Measurements from ENCODE around the gene PARP16.
A peak's percentile ranks its signal among the peaks of the same experiment; 100 is the strongest.
"Not testable (repeated sequence)": the region's sequence is repeated elsewhere in the genome, so short reads cannot be mapped to it uniquely, and the experiment has no call there.

The PARP16 gene

DNA sequence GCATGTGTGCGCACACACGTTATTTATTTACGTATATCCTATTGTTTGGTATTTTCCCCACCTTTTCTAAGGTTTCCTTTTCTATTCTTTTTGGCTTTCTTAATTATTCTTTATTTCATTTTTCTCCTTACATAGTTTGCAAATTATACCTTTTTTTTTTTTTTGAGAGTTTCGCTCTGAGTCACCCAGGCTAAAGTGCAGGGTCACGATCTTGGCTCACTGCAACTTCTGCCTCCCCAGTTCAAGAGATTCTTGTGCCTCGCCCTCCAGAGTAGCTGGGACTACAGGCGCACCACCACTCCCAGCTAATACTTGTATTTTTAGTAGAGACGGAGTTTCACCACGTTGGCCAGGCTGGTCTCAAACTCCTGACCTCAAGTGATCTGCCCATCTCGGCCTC, 55.4 kb downstream of the PARP16 start:
- DNase-seq, result no peak

DNA sequence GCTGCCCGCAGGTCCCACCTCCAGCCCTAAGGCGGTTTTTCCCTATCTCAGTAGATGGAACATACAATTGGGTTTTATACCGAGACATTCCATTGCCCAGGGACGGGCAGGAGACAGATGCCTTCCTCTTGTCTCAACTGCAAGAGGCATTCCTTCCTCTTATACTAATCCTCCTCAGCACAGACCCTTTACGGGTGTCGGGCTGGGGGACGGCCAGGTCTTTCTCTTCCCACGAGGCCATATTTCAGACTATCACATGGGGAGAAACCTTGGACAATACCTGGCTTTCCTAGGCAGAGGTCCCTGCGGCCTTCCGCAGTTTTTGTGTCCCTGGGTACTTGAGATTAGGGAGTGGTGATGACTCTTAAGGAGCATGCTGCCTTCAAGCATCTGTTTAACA, 59.8 kb downstream of the PARP16 start:
- DNase-seq, result not testable (repeated sequence)

DNA sequence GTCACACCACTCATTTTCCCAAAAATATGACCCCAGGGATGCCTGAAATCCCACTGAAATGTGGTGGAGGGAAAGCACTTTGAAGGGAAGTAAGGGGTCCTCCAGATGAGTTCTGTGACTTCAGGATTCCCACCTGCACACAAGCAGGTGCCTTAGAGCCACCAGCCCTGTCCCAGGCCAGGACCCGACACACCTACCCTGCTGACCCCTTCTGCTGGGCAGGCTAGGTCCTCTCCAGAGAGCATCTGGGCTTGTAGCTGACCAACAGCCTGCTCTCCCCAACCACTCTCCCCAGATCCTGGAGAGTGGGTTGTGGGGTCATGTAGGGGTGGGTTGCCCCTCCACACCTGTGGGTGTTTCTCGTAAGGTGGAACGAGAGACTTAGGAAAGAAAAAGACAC, 60.5 kb downstream of the PARP16 start:
- no peak for DNase-seq

DNA sequence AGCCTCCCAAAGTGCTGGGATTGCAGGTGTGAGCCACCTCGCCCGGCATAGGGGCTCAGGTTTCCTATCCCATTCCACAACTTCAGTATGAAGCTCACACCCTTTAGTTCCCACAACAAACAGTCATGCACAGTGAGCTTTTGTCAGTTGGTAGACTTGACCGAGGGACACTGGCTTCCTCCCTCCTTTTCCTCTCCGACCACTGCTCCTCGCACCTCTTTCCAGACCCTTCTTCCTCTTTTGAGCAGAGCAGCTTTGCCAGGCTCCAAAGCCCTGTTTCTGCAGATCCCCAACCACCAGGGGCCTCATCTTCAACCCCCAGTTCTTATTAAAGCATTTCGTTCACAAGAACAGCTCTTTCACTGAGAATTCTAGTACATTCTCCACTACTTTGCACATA, 62.7 kb downstream of the PARP16 start:
- DNase-seq, result no peak

DNA sequence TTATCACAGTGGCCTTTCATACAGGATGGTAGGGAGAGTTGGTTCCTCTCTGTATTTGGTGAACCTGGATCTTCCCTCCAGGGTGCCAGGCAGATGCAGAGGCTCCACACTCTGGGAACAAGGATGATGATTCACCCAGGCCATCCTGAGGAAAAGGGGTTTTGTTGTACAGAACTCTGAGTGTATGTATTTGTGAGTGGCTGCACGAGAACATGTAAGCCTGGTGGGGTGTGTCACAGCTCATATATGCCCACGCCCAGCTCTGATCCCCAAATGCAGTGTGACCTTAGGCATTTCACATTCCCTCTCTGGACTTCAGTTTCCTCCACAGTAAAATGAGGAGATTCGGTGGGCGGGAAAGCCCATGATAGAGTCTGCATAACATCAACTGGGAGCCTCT, 63.8 kb downstream of the PARP16 start:
- no peak for DNase-seq

DNA sequence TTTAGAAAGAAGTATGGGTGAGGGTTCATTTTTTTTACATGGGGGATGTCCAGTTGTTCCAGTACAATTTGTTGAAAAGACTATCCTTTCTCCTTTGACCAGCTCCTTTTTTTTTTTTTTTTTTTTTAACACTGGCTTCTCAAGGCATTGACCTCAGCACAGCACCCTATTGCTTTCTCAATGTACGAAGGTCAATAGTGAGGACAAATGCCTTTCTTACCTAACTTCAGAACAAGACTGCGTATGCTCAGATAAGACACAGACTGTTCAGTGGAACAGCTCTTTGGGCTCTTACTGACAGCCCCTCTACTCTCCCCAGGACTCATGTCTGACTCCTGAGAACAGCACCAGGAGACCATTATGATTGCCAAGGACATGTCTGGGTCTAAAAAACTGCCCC, 65.0 kb downstream of the PARP16 start:
- no peak for DNase-seq

DNA sequence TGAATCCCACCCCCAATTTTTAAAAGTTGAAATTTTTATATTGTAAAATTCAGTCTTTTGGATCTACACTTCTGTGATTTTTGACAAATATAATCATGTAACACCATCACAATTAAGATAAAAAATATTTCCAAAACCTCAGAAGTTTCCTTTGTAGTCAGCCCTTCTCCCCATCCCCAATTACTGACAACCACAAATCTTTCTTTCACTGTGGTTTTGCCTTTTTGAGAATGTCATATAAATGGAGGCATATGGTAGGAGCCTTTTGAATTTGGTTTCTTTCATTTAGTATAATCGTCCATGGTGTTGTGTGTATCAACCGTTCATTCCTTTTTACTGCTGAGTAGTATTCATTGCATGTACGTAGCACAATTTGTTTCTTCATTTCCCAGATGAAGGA, 67.5 kb downstream of the PARP16 start:
- no peak for DNase-seq

DNA sequence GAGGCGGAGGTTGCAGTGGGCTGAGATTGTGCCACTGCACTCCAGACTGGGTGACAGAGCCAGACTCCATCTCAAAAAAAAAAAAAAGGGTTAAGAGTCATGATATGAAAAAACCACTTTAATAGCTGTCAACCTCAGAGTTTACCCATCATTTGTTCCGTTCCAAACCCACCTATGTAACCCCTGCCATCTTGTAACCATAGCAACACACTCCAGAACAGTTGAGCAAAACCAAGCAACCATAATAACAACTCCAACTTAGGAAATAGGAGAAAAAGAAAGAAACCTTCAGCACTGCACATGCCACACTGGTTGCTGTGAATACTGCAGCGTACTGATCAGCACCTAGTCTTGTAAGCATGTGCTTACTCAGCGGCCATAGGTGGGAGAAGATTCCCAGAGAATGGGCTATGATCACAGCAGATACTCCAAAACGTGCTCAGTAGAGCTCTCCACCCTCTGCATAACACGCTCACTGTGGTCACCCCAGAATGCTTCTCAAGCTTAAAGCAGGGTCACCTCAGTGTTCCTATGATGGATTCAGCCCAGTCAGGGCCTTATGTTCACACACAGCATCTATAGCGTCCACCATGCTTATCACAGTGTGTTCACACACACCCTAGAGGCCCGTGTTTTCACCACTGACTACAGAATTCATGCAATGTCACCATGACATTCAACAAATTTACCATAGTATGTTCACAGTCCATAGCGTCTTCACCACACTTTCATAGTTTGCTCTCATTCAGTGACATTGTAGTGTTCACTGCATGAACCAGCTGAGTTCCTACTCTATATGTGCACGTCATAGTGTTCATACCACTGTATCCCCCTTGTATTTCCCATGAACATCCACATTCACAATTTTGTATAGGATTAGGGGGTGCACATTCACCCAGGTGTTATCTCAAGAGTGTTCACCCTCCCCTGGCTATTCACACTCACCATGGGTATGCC, 68.9 kb downstream of the PARP16 start:
- no peak for DNase-seq

DNA sequence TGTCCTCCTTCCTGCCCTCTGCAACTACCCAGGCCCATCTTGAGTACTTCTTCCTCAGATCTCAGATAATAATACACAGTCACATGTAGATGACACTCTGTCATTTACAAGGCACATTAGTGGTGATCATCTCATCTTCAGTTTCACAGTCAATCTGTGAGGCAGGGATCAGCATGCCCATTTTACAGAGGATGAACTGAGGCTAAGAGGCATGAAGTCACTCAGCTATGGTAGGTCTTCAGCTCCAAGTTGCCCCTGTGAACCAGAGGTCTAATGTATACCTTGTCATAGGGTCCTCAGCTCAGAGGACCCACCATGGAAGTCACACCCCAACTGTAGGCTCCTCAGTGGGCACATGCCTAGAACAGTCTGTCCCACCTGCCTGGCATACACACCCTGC, 71.2 kb downstream of the PARP16 start:
- no peak for DNase-seq

DNA sequence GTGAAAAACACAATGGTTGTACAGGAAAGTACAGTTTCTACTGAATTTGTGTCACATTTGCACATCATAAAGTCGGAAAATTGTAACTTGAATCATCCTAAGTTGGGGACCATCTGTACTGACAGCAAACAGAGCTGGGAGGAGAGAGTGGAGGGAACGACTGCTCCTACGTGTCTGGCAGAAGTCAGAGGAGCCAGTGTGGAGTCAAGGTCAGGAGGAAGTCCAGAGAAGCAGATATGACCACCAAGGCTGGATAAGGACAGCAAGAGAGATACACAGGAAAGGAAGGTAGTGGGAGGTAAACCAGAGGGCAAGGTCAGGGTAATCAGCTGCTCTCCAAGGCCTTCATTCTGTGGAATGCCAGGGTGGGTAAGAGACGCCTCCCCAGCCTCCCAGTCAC, 72.7 kb downstream of the PARP16 start:
- DNase-seq, result no peak

DNA sequence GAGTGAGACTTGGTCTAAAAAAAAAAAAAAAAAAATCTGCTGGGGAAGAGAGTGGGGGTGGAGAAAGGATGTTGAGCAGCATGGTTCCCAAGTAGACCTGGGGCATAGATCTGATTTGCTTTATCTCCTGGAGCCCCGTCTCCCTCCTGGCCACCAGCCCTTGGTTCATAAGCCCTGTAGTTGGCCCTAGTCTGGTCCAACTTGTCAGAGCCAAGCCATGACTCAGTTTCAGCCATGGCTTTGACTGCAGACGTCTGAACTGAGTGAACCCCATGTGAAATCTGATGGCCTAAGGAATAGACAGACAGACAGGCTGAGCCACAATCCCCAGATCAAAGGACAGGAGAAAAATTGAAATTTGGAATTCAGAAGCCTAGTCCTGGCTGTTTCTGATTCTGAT, 73.4 kb downstream of the PARP16 start:
- DNase-seq, result no peak

DNA sequence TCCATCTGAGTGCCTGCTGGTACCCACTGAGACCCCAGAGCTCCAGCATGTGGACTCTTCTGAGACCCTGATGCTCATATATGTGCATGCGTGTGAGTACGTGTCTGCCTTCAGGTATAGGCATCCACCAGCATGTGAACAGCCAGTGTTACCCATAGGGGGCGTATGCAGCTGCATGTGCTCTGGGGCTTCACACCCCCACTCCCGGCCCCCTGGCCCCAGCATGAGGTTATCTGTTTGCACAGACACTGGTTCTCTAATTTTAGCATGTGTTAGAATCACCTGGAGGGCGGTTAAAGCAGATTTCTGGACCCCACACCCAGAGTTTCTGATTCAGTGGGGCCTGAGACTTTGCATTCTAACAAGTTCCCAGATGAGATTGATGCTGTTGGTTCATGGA, 74.6 kb downstream of the PARP16 start:
- no peak for DNase-seq

DNA sequence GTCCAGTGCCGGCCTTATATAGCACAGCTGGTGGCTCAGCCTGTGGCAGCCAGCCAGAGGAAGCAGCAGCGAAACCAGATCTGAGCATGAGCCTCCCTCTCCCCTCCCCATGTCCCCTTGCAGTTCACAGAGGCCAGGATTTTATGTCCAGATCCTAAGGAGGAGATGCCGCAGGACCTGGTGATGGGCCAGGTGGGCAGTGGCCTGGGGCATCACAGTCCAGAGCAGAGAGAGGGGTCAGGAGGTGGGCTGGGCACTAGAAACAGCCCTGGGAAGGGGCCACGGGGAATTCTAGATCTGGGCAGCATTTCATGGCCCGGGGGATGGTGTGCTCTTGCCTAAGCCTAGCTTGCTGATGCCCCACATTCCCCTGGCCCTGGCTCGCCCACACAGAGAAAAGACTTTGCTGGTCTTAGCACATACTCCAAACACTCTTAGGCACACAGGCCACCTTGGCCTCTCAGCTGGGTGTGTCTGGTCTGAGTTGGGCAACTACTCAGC, 75.2 kb downstream of the PARP16 start:
- peak; percentile 65 for DNase-seq

DNA sequence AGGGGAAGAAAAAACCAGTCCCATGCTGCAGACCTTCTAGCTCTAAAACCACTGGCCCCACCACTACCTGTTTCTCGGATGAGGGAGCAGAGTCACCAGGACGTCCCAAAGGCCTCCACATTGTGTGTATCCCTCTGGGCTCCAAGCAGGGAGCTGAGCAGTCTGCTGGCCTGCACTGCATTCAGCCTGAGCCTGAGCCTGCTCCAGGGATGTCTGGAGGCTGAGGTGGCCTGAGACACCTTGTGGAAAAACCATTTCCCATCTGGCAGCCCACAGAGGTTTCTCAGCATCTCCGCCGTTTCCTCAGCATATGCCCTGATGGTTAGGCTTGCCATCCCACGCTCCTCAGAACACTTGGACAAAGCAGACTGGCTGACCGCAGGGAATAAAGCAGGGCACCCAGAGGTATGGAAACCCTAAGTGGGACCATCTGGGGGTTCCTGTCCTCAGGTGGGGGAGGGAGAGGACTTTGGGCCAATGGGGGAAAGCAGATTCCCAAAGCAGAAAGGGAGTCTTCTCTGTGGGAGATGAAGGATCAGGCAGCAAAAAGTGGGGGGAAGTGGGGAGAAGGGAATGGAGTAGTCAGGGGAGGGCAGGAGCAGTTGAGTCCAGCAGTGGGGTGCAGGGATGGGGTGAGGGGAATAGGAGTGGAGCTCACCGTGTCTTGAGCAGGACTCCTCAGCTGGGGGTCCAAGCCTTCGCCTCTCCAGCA, 75.8 kb downstream of the PARP16 start, which contains the start of gene CILP:
TSS of gene CILP (minus strand) at position 704 of the 712 bp plus-strand sequence. CDS start 1,718 bp downstream, outside the sequence.
- no peak for DNase-seq

DNA sequence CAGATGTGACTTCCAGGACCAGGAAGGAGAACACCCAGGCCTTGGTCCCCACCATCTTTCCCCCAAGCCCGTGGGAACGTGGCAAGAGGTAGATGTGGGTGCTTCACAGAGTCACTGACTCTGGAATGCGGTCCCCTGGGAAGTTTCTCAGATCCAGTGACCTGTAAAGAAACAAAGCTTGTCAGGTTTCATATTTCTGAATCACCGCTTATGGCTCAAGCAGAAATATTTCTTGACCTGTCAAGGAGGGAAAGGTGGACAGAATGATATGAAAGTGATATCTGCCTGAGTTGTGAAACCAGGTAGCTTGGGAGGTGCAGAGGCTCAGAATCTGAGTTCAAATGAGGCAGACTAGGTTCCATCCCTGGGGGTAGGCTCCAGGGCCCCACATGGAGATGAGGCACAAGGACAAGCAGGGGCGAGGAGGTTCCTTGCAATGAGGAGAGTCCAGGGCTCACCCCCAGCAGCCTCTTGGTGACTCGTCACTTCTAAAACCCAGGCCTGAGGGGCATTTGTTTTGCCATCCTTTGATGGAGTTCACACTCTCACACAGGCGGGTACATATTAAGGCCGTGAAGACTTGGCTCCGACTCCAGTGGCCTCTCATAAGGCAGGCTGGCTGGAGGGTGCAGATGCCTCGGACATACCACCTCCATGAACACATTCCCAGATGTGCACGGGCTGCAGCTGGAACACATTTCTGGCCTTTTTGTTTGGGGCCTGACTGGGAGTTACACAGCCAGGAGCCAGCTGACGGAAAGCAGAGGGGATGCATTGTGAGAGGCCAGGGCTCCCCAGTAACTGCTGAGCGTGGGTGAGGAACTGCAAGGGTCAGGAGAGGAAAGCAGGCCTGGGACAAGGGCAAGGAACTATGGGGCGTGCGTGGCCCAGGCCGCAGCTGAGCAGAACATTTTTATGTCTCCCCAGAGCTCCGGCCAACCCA, 76.7 kb downstream of the PARP16 start:
- DNase-seq, result no peak

DNA sequence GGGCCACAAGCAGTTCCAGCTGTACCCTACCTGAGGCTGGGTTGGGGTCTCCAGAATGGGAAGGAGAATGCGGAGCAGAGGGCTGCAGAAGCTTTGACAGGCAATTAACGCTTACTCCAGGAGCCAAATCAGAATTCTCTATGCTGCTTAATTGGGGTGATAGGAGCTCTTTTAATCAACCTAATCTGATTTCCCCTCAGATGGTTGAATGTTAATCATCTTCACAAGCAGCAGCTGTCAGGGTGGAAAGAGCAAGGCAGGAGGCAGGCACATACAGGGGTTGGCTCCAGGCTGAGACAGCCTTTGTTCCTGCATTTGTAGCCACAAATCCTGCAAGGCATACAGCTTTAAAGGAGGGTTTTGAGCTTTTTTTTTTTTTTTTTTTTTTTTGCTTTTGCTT, 78.0 kb downstream of the PARP16 start:
- DNase-seq, result no peak
